PC-9 (cell line): ENCODE results near the gene POGZ. TPM values are rescaled to one million over a fixed set of nuclear protein-coding genes. Genes with fewer than 3 reads are reported as not detected.

Source experiments
- BruUV-seq: library from RNA; stranded (reverse); fragments of 400-500 nt; replicated peaks from 2 replicates; lab custom pipeline; 2021; lab: Mats Ljungman, UMichigan
- CTCF ChIA-PET: fragments of 300-600 bp; sonication (Branson Sonifier 250); formaldehyde crosslinking; loops from one replicate; lab custom pipeline; 2022; ENCODE audit warnings: antibody characterized with exemption; lab: Charles Lee
- POLR2A ChIA-PET: fragments of 300-600 bp; sonication (Branson Sonifier 250); formaldehyde crosslinking; loops from one replicate; lab custom pipeline; 2022; ENCODE audit warnings: antibody characterized with exemption; ENCODE audit not compliant: unreplicated experiment; lab: Charles Lee
- DNase-seq, 2 experiments: peaks; one replicate each; pipeline versions ENCODE4 v3.0.0 to v3.0.0-alpha.2; 2015 to 2022; ENCODE audit warnings: mixed read lengths in 1 of 2
- H2AFZ ChIP-seq: fragments of 200-600 bp; sonication (generic); 2 replicates; pipeline ENCODE4 v1.8.1; 2017; ENCODE audit warnings: antibody characterized with exemption
- H3F3A ChIP-seq: fragments of 200-600 bp; sonication (generic); 2 replicates; pipeline ENCODE4 v1.8.1; 2017; ENCODE audit warnings: antibody characterized with exemption, mild to moderate bottlenecking, low read depth; ENCODE audit not compliant: insufficient read depth
- H3K27ac ChIP-seq: fragments of 200-600 bp; sonication (generic); 2 replicates; pipeline ENCODE4 v1.6.1; 2016; ENCODE audit warnings: mixed run types
- H3K27me3 ChIP-seq: fragments of 200-600 bp; sonication (generic); 2 replicates; pipeline ENCODE4 v1.6.1; 2016; ENCODE audit warnings: low read depth, mixed run types; ENCODE audit not compliant: insufficient read depth
- H3K36me3 ChIP-seq: fragments of 200-600 bp; sonication (generic); 2 replicates; pipeline ENCODE4 v1.6.1; 2016; ENCODE audit warnings: low read depth, mixed run types
- H3K4me1 ChIP-seq: fragments of 200-600 bp; sonication (generic); replicated peaks from 2 replicates; pipeline ENCODE4 v1.6.1; 2016; ENCODE audit warnings: mixed run types; ENCODE audit not compliant: insufficient read depth
- H3K4me2 ChIP-seq: fragments of 200-600 bp; sonication (generic); 2 replicates; pipeline ENCODE4 v1.6.1; 2017; ENCODE audit warnings: mixed run types
- H3K4me3 ChIP-seq: fragments of 200-600 bp; sonication (generic); 2 replicates; pipeline ENCODE4 v1.6.1; 2016; ENCODE audit warnings: mixed run types
- H3K79me2 ChIP-seq: fragments of 200-600 bp; sonication (generic); 2 replicates; pipeline ENCODE4 v1.6.1; 2017; ENCODE audit warnings: low read depth, mixed run types
- H3K9me2 ChIP-seq: fragments of 200-600 bp; sonication (generic); 2 replicates; pipeline ENCODE4 v1.8.1; 2017; ENCODE audit warnings: mild to moderate bottlenecking; ENCODE audit not compliant: insufficient read depth
- H3K9me3 ChIP-seq: fragments of 200-600 bp; sonication (generic); 2 replicates; pipeline ENCODE4 v1.8.1; 2016; ENCODE audit warnings: low read depth; ENCODE audit not compliant: insufficient read depth
- H4K20me1 ChIP-seq: fragments of 200-600 bp; sonication (generic); 2 replicates; pipeline ENCODE4 v1.8.1; 2017; ENCODE audit not compliant: insufficient read depth
- CTCF ChIP-seq: fragments of 200-600 bp; sonication (generic); conservative IDR thresholded peaks from 2 replicates; pipeline ENCODE4 v1.6.1; 2017; ENCODE audit warnings: mixed run types, antibody characterized with exemption, mild to moderate bottlenecking, moderate library complexity
- EZH2 ChIP-seq: fragments of 200-600 bp; sonication (generic); IDR thresholded peaks from 2 replicates; pipeline ENCODE4 v1.8.0; 2017; ENCODE audit warnings: antibody characterized with exemption, low read depth
- intact Hi-C: fragments of 100-400 bp; cut with micrococcal nuclease; formaldehyde crosslinking; loops from one replicate; pipeline ENCODE4 v1.10.0; 2022; ENCODE audit not compliant: unreplicated experiment
- total RNA-seq: library from RNA; stranded (reverse); gene quantifications from 2 replicates; pipeline ENCODE4 v1.2.3, GENCODE V29; 2021

Gene POGZ
- total RNA-seq, 1 experiment from 2014 or later, result 71.0 TPM

GRCh38 chr1:151402764-151403163 is 56.5 kb downstream of the POGZ start:
- TF ChIP-seq CTCF, result no peak
- no peak for TF ChIP-seq EZH2
- ChIA-PET CTCF (no interaction called here), POLR2A (interaction anchor here (0.7 kb wide), 1 partner anchor 570 kb away, joined by 5 read pairs; no protein-coding TSS in a partner anchor)
- Histone ChIP-seq H3K4me1 (peaks cover 12% of the 10 kb centered on the region), H3K9me3 (no peaks in the 10 kb centered on the region), H2AFZ (no peak overlapping the region), H3K36me3 (peaks cover 32% of the 10 kb centered on the region), H3K79me2 (peaks cover 23% of the 10 kb centered on the region), H3K4me2 (no peak overlapping the region), H3K9me2 (no peaks in the 10 kb centered on the region), H3K4me3 (no peak overlapping the region), H3K27ac (no peak overlapping the region), H4K20me1 (no peaks in the 10 kb centered on the region), H3F3A (peaks cover 42% of the 10 kb centered on the region), H3K27me3 (no peaks in the 10 kb centered on the region)
- no TSS peak for BruUV-seq
- no peak for DNase-seq
- intact Hi-C loops, result no loop called here

- intact Hi-C loops, result no loop called here
- no peaks in the 10 kb centered on the region for H4K20me1 ChIP-seq
- ChIA-PET CTCF (no interaction called here), POLR2A (interaction anchor here (0.7 kb wide), 1 partner anchor 101 kb away, joined by 6 read pairs; no protein-coding TSS in a partner anchor)
- H3K9me2 ChIP-seq, result no peaks in the 10 kb centered on the region
- H3K4me1 ChIP-seq, result peaks cover 12% of the 10 kb centered on the region
- peaks cover 42% of the 10 kb centered on the region for H3F3A ChIP-seq
- no TSS peak for BruUV-seq
- H3K9me3 ChIP-seq, result no peaks in the 10 kb centered on the region
- H3K27me3 ChIP-seq, result no peaks in the 10 kb centered on the region
- no peak overlapping the region for H2AFZ ChIP-seq
- no peak for TF ChIP-seq CTCF
- TF ChIP-seq EZH2, result no peak
- peaks cover 28% of the 10 kb centered on the region for H3K36me3 ChIP-seq
- no peak overlapping the region for H3K4me2 ChIP-seq
- DNase-seq, result no peak
- H3K4me3 ChIP-seq, result no peak overlapping the region
- H3K27ac ChIP-seq, result no peak overlapping the region
- peaks cover 23% of the 10 kb centered on the region for H3K79me2 ChIP-seq
Measured at GRCh38 chr1:151401860-151402259, 57.4 kb downstream of the POGZ start.

- H3K9me3 ChIP-seq, result no peaks in the 10 kb centered on the region
- BruUV-seq, result no TSS peak
- H4K20me1 ChIP-seq, result no peaks in the 10 kb centered on the region
- no peaks in the 10 kb centered on the region for H3K27me3 ChIP-seq
- peaks cover 42% of the 10 kb centered on the region for H3F3A ChIP-seq
- TF ChIP-seq CTCF (no peak), EZH2 (no peak)
- CTCF ChIA-PET, result no interaction called here
- no peak for DNase-seq
- H2AFZ ChIP-seq, result no peak overlapping the region
- peak overlapping the region; percentile 96; the same call in 1 of the 2 replicates for H3K4me2 ChIP-seq
- peaks cover 23% of the 10 kb centered on the region for H3K79me2 ChIP-seq
- intact Hi-C loops, result no loop called here
- H3K27ac ChIP-seq, result no peak overlapping the region
- no peaks in the 10 kb centered on the region for H3K9me2 ChIP-seq
- peaks cover 12% of the 10 kb centered on the region for H3K4me1 ChIP-seq
- POLR2A ChIA-PET, result interaction anchor here (0.7 kb wide), 1 partner anchor 101 kb away, joined by 6 read pairs; no protein-coding TSS in a partner anchor
- H3K4me3 ChIP-seq, result peak overlapping the region; percentile 91; the same call in 1 of the 2 replicates
- H3K36me3 ChIP-seq, result peaks cover 23% of the 10 kb centered on the region
Measured at GRCh38 chr1:151401125-151401788, 58.0 kb downstream of the POGZ start.
